Ovary (tissue), 3 donors: Measurements from ENCODE around the gene ITGB5.

Experiments used
- CTCF ChIP-seq, 3 donors: fragments of 450-650 bp in 2 of 3; fragments of 200-600 bp in 1 of 3; IDR thresholded peaks; one replicate each; pipeline versions ENCODE4 v1.5.1 to v1.8.0; 2016 to 2022; ENCODE audit warnings: antibody characterized with exemption in 3 of 3, mild to moderate bottlenecking in 1 of 3
- EP300 ChIP-seq: sonication (generic); formaldehyde crosslinking; IDR thresholded peaks from one replicate; pipeline ENCODE4 v1.6.1; 2017; ENCODE audit warnings: antibody characterized with exemption
- POLR2A ChIP-seq: fragments of 450-650 bp; IDR thresholded peaks from one replicate; pipeline ENCODE4 v1.6.1; 2017; ENCODE audit warnings: antibody characterized with exemption, mild to moderate bottlenecking, moderate library complexity
- donor health status: DM: no; HTN: no; CAD: no.

- TF ChIP-seq CTCF (IDR thresholded peaks at IDR 0.05) (no peak), EP300 (no peak), POLR2A (no peak)
Observed at GRCh38 chr3:124821356-124821755, 65.8 kb downstream of the ITGB5 start.
